ENCODE data around the gene OBSL1.

OBSL1 gene

GRCh38 chr2:219575566-219576504, 4.5 kb upstream of the OBSL1 start:
- H3K27ac ChIP-seq (ENCODE audit: low read depth, low read length): no peak overlapping the region
- H3K9me3 ChIP-seq (ENCODE audit: control insufficient read depth in 5 of 5, low read length in 5 of 5): no peaks in the 10 kb centered on the region
- H3K4me1 ChIP-seq (ENCODE audit: control insufficient read depth in 5 of 5, insufficient read depth in 5 of 5, low read length in 5 of 5): peaks cover 0 to 17% (median 10%) of the 10 kb centered on the region in 5 donors
- no peak overlapping the region for H3K4me3 ChIP-seq (ENCODE audit: low read depth in 1 of 5, low read length in 5 of 5)
- H3K36me3 ChIP-seq (ENCODE audit: control insufficient read depth in 5 of 5, insufficient read depth in 5 of 5, low read length in 5 of 5): no peaks in the 10 kb centered on the region
- peaks cover 2 to 24% (median 22%) of the 10 kb centered on the region in 5 donors for H3K27me3 ChIP-seq (ENCODE audit: control insufficient read depth in 5 of 5, insufficient read depth in 4 of 5, low read length in 5 of 5)
- H3K9ac ChIP-seq (ENCODE audit: low read length in 5 of 5): no peak overlapping the region

GRCh38 chr2:219574484-219575311, 3.4 kb upstream of the OBSL1 start:
- no peaks in the 10 kb centered on the region for H3K9me3 ChIP-seq (ENCODE audit: control insufficient read depth in 5 of 5, low read length in 5 of 5)
- no peak overlapping the region for H3K4me3 ChIP-seq (ENCODE audit: low read depth in 1 of 5, low read length in 5 of 5)
- peaks cover 0 to 25% (median 16%) of the 10 kb centered on the region in 5 donors for H3K4me1 ChIP-seq (ENCODE audit: control insufficient read depth in 5 of 5, insufficient read depth in 5 of 5, low read length in 5 of 5)
- H3K9ac ChIP-seq (ENCODE audit: low read length in 5 of 5): no peak overlapping the region
- no peaks in the 10 kb centered on the region for H3K36me3 ChIP-seq (ENCODE audit: control insufficient read depth in 5 of 5, insufficient read depth in 5 of 5, low read length in 5 of 5)
- H3K27me3 ChIP-seq (ENCODE audit: control insufficient read depth in 5 of 5, insufficient read depth in 4 of 5, low read length in 5 of 5): peaks cover 2 to 24% (median 22%) of the 10 kb centered on the region in 5 donors
- H3K27ac ChIP-seq (ENCODE audit: low read depth, low read length): no peak overlapping the region

GRCh38 chr2:219573166-219573565, 1.8 kb upstream of the OBSL1 start:
- Histone ChIP-seq H3K36me3 (ENCODE audit: control insufficient read depth in 5 of 5, insufficient read depth in 5 of 5, low read length in 5 of 5) (no peaks in the 10 kb centered on the region), H3K4me1 (ENCODE audit: control insufficient read depth in 5 of 5, insufficient read depth in 5 of 5, low read length in 5 of 5) (peaks cover 0 to 16% (median 11%) of the 10 kb centered on the region in 5 donors), H3K4me3 (ENCODE audit: low read depth in 1 of 5, low read length in 5 of 5) (no peak overlapping the region), H3K27me3 (ENCODE audit: control insufficient read depth in 5 of 5, insufficient read depth in 4 of 5, low read length in 5 of 5) (peaks cover 2 to 24% (median 22%) of the 10 kb centered on the region in 5 donors), H3K9me3 (ENCODE audit: control insufficient read depth in 5 of 5, low read length in 5 of 5) (no peaks in the 10 kb centered on the region), H3K9ac (ENCODE audit: low read length in 5 of 5) (no peak overlapping the region), H3K27ac (ENCODE audit: low read depth, low read length) (no peak overlapping the region)

DNA sequence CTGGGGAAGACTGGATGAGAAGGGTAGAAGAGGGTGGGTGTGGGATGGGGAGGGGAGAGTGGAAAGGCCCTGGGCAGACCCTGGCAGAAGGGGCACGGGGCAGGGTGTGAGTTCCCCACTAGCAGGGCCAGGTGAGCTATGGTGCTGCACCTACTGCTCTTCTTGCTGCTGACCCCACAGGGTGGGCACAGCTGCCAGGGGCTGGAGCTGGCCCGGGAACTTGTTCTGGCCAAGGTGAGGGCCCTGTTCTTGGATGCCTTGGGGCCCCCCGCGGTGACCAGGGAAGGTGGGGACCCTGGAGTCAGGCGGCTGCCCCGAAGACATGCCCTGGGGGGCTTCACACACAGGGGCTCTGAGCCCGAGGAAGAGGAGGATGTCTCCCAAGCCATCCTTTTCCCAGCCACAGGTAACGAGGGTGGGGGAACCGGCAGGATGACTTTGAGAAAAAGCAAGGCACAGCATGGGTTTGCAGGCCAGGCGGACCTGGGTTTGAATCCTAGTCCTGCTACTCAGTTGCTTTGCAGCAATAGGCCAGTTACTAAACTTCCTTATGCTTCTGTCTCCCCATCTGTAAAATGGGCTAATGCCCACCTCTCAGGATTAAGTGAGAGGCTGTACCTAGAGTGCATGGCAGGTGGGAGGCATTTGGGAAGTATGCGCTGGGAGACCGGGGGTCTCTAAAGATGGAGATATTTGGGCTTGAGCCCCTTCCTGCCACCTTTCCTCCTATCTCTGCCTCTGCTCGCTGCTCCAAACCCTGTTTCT, 1.1 kb upstream of the OBSL1 start, which contains the start of gene INHA:
Gene INHA, plus strand, starts transcription at position 74 of the 765 bp plus-strand sequence. Its CDS starts 65 bp downstream, at position 139.
- Histone ChIP-seq H3K4me3 (ENCODE audit: low read depth in 1 of 5, low read length in 5 of 5) (peak within 1 kb of the TSS in 4 of 5 donors; percentile 50 to 79 (median 60)), H3K36me3 (ENCODE audit: control insufficient read depth in 5 of 5, insufficient read depth in 5 of 5, low read length in 5 of 5) (peaks cover 0 to 4% (median 0%) of the 10 kb centered on the region in 5 donors), H3K4me1 (ENCODE audit: control insufficient read depth in 5 of 5, insufficient read depth in 5 of 5, low read length in 5 of 5) (peaks cover 0 to 16% (median 11%) of the 10 kb centered on the region in 5 donors), H3K27ac (ENCODE audit: low read depth, low read length) (no peak within 1 kb of the TSS), H3K9me3 (ENCODE audit: control insufficient read depth in 5 of 5, low read length in 5 of 5) (no peaks in the 10 kb centered on the region), H3K9ac (ENCODE audit: low read length in 5 of 5) (peak within 1 kb of the TSS in 4 of 5 donors; percentile 21 to 62 (median 44)), H3K27me3 (ENCODE audit: control insufficient read depth in 5 of 5, insufficient read depth in 4 of 5, low read length in 5 of 5) (peaks cover 2 to 24% (median 22%) of the 10 kb centered on the region in 5 donors)

GRCh38 chr2:219570924-219571310, 422 bp downstream of the OBSL1 start:
- Histone ChIP-seq H3K4me3 (ENCODE audit: low read depth in 1 of 5, low read length in 5 of 5) (peak overlapping the region in 4 of 5 donors; percentile 62 to 79 (median 72)), H3K27ac (ENCODE audit: low read depth, low read length) (no peak overlapping the region), H3K9me3 (ENCODE audit: control insufficient read depth in 5 of 5, low read length in 5 of 5) (no peaks in the 10 kb centered on the region), H3K27me3 (ENCODE audit: control insufficient read depth in 5 of 5, insufficient read depth in 4 of 5, low read length in 5 of 5) (peaks cover 2 to 13% (median 11%) of the 10 kb centered on the region in 5 donors), H3K9ac (ENCODE audit: low read length in 5 of 5) (peak overlapping the region in 3 of 5 donors; percentile 34 to 52 (median 51)), H3K36me3 (ENCODE audit: control insufficient read depth in 5 of 5, insufficient read depth in 5 of 5, low read length in 5 of 5) (peaks cover 0 to 16% (median 9%) of the 10 kb centered on the region in 5 donors), H3K4me1 (ENCODE audit: control insufficient read depth in 5 of 5, insufficient read depth in 5 of 5, low read length in 5 of 5) (peaks cover 0 to 16% (median 11%) of the 10 kb centered on the region in 5 donors)

GRCh38 chr2:219570194-219570923, 980 bp downstream of the OBSL1 start:
- H3K27ac ChIP-seq (ENCODE audit: low read depth, low read length): no peak overlapping the region
- H3K27me3 ChIP-seq (ENCODE audit: control insufficient read depth in 5 of 5, insufficient read depth in 4 of 5, low read length in 5 of 5): peaks cover 2 to 8% (median 7%) of the 10 kb centered on the region in 5 donors
- peaks cover 0 to 16% (median 11%) of the 10 kb centered on the region in 5 donors for H3K4me1 ChIP-seq (ENCODE audit: control insufficient read depth in 5 of 5, insufficient read depth in 5 of 5, low read length in 5 of 5)
- peak overlapping the region in 3 of 5 donors; percentile 34 to 62 (median 51) for H3K9ac ChIP-seq (ENCODE audit: low read length in 5 of 5)
- no peaks in the 10 kb centered on the region for H3K9me3 ChIP-seq (ENCODE audit: control insufficient read depth in 5 of 5, low read length in 5 of 5)
- peak overlapping the region in 4 of 5 donors; percentile 62 to 79 (median 72) for H3K4me3 ChIP-seq (ENCODE audit: low read depth in 1 of 5, low read length in 5 of 5)
- H3K36me3 ChIP-seq (ENCODE audit: control insufficient read depth in 5 of 5, insufficient read depth in 5 of 5, low read length in 5 of 5): peaks cover 0 to 20% (median 11%) of the 10 kb centered on the region in 5 donors

DNA sequence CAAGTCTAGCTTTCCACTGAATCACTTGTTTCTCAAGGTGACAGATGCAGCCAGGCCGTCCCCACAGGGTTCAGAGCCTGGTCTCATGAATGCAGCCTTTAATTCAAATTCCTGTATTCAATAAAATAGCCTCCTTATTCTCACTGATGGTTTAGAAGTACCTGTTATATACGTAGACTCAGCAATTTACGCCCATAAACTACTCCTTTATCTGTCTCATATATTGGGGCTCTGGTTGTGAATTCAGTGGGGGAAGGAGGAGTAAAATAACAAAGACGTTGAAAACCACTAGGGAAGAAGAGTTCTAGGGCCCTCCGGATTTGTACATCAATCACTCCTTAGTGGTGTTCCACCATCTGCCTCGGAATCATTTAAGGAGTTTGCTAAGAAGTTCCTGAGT, 1.7 kb downstream of the OBSL1 start:
- Histone ChIP-seq H3K4me3 (ENCODE audit: low read depth in 1 of 5, low read length in 5 of 5) (peak overlapping the region in 1 of 5 donors; percentile 71), H3K4me1 (ENCODE audit: control insufficient read depth in 5 of 5, insufficient read depth in 5 of 5, low read length in 5 of 5) (peaks cover 0 to 16% (median 11%) of the 10 kb centered on the region in 5 donors), H3K27me3 (ENCODE audit: control insufficient read depth in 5 of 5, insufficient read depth in 4 of 5, low read length in 5 of 5) (peaks cover 0 to 3% (median under 1%) of the 10 kb centered on the region in 5 donors), H3K36me3 (ENCODE audit: control insufficient read depth in 5 of 5, insufficient read depth in 5 of 5, low read length in 5 of 5) (peaks cover 0 to 24% (median 11%) of the 10 kb centered on the region in 5 donors), H3K27ac (ENCODE audit: low read depth, low read length) (no peak overlapping the region), H3K9me3 (ENCODE audit: control insufficient read depth in 5 of 5, low read length in 5 of 5) (no peaks in the 10 kb centered on the region), H3K9ac (ENCODE audit: low read length in 5 of 5) (no peak overlapping the region)

- H3K4me3 ChIP-seq (ENCODE audit: low read depth in 1 of 5, low read length in 5 of 5): no peak overlapping the region
Observed at GRCh38 chr2:219569041-219569440, 2.3 kb downstream of the OBSL1 start.

More at GRCh38 chr2:219569041-219569440, 2.3 kb downstream of the OBSL1 start:
- Histone ChIP-seq H3K27ac (ENCODE audit: low read depth, low read length) (no peak overlapping the region), H3K36me3 (ENCODE audit: control insufficient read depth in 5 of 5, insufficient read depth in 5 of 5, low read length in 5 of 5) (peaks cover 0 to 26% (median 11%) of the 10 kb centered on the region in 5 donors), H3K27me3 (ENCODE audit: control insufficient read depth in 5 of 5, insufficient read depth in 4 of 5, low read length in 5 of 5) (no peaks in the 10 kb centered on the region), H3K9me3 (ENCODE audit: control insufficient read depth in 5 of 5, low read length in 5 of 5) (no peaks in the 10 kb centered on the region), H3K4me1 (ENCODE audit: control insufficient read depth in 5 of 5, insufficient read depth in 5 of 5, low read length in 5 of 5) (peaks cover 0 to 16% (median 11%) of the 10 kb centered on the region in 5 donors), H3K9ac (ENCODE audit: low read length in 5 of 5) (no peak overlapping the region)

Data from subcutaneous abdominal adipose tissue (tissue), 5 donors.